HG02759 (cell line): Measurements from ENCODE around the gene GJC1.

Experiments used
- ATAC-seq: cut with Tn5 transposase; IDR thresholded peaks from one replicate; pipeline ENCODE4 v1.9.1; 2021; ENCODE audit warnings: mild to moderate bottlenecking, moderate library complexity; ENCODE audit not compliant: unreplicated experiment

GJC1 gene

DNA sequence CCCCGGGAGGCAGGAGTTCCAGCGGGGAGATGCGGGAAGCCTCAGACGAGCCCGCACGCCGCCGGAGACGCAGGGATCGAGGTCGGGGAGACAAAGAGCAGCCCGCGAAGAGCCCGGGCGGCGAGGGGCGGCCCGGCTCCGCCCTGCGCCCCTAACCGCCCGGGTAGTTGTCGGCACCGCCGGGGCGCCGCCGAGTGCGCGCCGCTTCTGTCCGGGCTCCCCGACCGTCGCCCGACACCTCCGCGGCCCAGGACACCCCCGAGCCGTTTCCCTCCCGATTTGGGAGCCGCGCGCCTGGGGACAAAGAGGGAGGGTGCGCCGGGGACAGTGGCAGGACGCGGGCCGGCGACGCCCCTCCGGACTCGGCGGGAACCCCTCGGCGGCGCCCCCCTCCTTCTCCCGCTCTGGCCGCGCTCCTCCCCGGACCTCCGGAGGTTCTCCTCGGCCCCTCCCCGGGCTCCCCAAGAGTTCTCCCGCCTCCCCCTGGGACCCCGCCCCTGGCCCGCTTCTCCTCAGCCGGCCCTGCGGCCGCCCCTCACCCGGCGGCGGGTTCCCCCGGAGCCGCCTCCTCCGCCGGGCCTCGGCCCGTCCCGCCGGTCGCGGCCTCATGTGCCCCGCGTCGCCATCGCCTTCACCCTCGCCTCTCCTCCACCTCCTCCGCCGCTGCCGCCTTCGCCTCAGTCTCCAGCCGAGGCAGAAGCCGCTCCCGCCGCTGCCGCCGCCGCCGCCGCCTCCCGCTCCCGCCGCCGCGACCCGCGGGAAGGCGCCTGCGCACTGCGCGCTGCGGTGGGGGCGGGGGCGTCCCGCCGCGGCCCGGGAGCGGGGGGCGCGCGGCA is at the start of gene GJC1:
Gene GJC1, minus strand, starts transcription at position 765 of the 836 bp plus-strand sequence. CDS start 24,470 bp downstream, outside the sequence.
- no peak for ATAC-seq

GRCh38 chr17:44879376-44879775 is 49.3 kb upstream of the GJC1 start:
- ATAC-seq, result no peak

- ATAC-seq, result no peak
These were observed 48.6 kb upstream of the GJC1 start for GRCh38 chr17:44878627-44879221.

DNA sequence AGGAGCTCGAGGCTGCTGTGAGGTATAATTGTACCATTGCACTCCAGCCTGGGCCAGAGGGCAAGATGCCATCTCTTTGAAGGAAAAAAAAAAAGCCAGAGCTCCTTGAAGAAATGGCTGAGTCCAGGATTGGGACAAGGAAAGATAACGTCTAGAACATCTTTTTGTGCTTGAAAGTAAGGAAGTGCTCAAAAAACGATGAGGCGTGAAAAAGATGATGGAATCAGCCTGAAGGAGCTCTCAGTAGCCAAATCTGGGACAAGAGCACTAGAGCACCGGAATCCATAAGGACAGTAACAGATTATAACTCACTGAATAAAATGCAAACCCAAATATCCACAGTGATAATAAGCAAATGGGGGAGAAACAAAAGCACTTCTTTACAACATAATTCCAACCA is 47.0 kb upstream of the GJC1 start:
- ATAC-seq, result no peak

GRCh38 chr17:44875761-44876160 is 45.7 kb upstream of the GJC1 start:
- ATAC-seq, result no peak

GRCh38 chr17:44872131-44872768 is 42.2 kb upstream of the GJC1 start:
- no peak for ATAC-seq

GRCh38 chr17:44871556-44871955 is 41.5 kb upstream of the GJC1 start:
- ATAC-seq, result no peak

DNA sequence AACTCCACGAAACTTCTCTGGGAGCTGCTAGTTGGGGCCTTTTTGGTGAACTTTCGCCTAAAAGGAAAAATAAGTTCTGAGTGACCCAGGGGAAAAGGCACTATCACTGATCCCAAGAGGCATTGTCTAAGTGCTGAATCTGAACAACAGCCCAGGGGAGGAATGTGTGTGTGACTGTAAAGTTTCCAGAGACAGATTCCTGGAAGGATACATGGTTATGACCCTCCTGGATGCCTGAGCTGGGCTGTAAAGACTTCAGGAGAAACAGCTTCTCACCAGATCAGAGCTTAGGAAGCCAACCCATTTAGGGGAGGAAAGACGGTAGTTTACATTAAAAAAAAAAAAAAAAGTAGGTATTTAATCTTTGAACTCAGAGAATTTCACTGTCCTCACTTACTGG is 37.8 kb upstream of the GJC1 start:
- no peak for ATAC-seq

DNA sequence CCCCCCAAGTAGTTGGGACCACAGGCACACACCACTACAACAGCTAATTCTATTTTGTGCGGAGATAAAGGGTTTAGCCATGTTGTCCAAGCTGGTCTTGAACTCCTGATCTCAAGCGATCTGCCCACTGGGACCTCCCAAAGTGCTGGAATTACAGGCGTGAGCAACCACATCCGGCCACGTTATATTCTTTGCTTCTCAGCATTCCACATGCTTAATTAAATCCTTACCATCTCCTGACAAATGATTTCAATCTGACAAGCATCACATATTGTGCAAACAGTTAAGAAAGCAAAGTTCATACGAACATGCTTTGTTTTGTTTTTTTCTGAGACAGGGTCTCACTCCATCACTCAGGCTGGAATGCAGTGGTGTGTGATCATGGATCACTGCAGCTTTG is 35.8 kb upstream of the GJC1 start:
- ATAC-seq, result no peak

DNA sequence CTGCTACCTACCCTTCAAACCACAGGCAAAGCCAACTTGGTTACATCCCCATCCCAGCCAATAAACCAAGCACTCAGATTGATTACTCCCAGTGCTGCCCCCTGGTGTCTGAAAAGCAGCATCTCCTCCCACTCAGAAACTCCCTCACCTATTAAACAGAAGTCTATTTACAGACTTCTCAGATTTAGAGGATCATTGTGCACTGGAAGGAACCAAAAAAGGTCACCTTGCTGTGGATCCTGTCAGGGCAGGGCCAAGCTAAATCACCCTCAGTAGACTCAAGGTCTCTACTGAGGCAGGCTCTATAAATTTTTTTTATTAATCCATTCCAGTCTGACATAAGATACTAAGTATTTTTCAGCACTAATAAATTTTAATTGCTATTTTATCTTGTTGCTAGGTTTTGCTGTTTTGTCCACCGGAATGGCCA is 35.2 kb upstream of the GJC1 start:
- ATAC-seq, result no peak

DNA sequence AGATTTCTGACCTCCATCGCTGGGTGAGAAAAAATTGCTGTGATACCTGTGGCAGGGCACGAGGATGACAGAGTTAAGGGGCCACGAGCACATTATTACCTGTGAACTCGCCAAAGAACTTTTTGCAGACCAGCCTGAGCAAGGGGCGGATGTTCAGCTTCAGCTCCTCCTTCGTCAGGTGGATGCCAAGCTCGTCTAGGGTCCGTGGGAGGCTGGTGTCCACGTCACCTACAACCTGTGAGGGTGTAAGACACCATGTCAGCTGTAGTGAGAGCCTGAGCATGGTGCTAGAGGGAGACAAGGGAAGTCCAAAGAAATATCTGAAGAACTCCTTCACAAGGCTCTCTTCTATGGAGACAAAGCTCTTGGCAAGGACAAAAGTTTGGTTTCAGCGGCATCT is 34.7 kb upstream of the GJC1 start:
- no peak for ATAC-seq

DNA sequence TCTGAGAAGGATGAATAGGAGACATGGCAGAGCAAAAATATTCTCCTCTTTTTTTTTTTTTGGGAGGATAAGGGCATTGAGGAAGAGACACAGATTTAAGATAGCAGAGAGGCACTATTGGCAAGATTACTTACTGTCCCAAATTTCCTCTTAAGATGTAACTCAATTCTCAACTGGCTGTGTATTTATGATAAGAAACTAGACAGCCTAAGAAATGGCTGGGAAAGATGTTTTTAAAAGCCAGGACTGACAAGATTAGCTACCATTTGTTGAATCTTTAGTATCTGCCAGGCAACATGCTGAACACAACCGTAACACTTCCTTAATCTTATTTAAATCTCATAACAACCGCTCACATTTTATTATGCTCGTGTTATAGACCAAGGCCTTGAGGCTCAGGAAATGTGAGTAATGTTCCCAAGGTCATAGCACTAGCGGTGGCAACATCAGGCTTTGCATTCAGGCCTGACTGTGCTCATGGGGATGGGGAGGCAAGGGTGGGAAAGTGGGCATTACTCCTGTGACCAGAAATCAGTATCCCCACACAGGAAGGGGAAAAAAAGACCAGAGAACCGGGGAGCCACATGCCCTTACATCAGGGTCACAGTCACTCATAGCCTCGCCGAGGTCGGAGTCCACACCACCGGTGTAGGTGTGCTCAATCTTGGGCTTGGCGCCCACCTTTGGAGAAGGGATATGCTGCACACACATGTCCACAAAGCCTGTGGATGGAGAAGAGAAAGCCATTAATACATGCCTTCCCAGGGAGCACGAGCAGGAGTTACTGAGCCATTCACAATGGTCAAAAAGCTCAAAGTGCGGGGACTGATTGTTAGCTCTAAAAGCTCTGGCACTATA is 33.2 kb upstream of the GJC1 start:
- ATAC-seq, result no peak

GRCh38 chr17:44862278-44862914 is 32.3 kb upstream of the GJC1 start:
- ATAC-seq, result no peak

DNA sequence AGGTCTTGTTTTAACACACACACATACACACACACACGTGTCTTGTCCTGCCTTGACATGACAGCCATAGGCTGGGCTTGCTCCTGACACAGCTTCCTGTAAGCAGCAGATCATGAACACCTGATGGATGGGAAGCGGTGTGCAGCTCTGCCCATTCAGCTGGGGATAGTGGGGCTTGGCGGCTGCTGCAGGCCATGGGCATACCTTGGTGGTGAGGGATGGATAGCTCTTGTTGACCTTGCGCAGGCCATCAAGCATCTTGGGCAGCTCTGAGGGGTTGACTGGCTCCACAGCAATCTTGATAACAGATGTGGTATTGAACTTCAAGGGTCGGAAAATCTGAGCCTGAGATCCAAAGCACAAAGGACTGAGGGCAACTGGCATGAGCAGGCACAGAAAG is 29.6 kb upstream of the GJC1 start:
- ATAC-seq, result no peak

DNA sequence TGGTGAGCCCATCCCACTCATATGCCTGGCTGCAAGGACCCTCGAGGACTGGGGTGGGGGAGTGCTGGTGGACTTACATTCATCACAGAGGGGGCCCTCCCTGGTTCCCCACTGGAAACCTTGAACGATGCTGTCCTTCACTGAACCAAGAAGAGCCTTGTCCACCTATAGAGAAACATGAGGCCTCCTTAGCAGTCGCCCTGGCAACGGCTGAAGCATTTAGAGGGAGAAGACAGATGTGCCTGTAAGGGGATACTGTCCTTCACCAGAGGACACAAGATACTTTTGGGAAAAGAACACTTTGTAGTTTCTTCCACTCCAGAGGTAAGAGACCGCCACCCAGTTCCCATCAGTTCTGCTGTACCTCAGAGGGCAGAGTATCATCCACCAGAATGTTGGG is 24.1 kb upstream of the GJC1 start:
- ATAC-seq, result no peak

GRCh38 chr17:44850612-44851011 is 20.5 kb upstream of the GJC1 start:
- ATAC-seq, result no peak

- ATAC-seq, result no peak
These were observed 19.9 kb upstream of the GJC1 start for GRCh38 chr17:44850025-44850424.

DNA sequence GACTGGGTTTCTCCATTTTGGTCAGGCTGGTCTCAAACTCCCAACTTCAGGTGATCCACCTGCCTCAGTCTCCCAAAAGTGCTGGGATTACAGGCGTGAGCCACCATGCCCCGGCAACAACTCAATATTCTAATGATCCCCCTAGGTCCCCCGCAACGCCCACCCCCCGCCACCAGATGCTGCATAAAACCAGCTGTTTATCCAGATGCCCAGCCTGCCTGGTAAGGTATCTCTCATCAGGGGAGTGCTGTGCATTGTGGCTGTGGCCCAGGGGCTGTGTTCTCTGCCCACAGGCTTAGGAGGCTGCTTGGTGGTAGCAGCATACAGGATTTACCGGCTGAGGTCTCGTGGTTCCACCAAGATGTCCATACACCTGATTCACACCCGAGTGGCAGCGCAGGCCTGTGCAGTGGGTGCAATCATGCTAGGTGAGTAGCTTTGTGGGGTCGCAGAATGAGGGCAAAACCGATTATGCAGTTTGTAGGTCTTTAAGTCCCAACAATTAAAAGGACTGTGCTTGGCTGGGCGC is 18.9 kb upstream of the GJC1 start:
- no peak for ATAC-seq

DNA sequence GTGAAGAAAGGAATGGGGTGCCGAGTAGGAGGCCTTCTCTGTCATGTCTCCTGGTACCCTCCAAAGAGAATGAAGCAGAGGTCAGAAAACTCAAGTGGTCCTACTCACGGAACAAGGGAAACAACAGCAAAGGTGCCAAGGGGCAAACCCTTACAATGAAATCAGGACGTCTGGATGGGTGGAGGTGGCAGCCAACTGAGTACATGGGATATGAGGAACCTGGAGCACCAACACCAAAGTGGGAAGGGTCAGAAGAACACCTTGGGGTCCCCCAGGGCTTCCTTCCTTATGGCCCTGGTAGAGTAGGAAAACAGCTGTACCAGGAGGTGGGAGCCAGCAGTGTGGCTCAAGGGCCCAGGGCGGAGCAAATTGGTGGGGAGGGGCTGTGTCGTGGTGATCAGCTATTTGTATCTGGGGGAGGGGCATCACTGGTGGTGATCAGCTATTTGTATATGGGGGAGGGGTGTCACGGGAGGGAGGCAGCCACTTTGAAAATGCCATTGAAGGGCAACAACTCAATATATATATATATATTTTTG is 18.2 kb upstream of the GJC1 start:
- no peak for ATAC-seq

DNA sequence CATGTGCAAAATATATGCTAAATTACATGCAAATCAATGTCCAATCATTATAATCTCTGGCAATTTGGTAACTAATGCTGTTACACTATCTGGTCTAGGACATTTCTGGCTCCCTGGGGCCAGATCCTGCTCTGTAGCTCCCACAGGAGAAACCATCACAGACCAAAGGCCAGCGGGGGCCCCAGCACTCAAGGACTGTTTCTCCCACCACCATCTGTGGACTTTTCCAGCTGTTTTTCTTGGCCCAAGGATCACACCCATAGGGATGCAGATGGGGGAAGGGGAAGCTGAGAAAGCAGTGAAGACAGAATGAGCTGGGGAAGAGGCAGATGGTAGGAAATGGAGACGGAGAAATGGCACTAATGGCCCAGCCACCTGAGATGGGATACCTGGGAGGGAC is 17.5 kb upstream of the GJC1 start, which contains the start of gene HIGD1B:
Gene HIGD1B, plus strand, starts transcription at position 298 of the 400 bp plus-strand sequence. CDS start 270 bp downstream, outside the sequence.
- ATAC-seq, result no peak
